Erythroblast (primary cell): Measurements from ENCODE around the gene PRORP.

ENCODE experiments used
- GATA1 ChIP-seq: IDR thresholded peaks from 2 replicates; pipeline ENCODE4 v1.6.1; 2011; ENCODE audit warnings: low read depth, mild to moderate bottlenecking, control low read depth, low read length, moderate library complexity
- POLR2A ChIP-seq: IDR thresholded peaks from 2 replicates; pipeline ENCODE4 v1.6.1; 2011; ENCODE audit warnings: mild to moderate bottlenecking, low read length

GRCh38 chr14:35164849-35165248, 42.5 kb downstream of the PRORP start:
- TF ChIP-seq POLR2A, result no peak
- TF ChIP-seq GATA1, result no peak
